RWPE1 (cell line): ENCODE measurements around the gene CRIP3.

Source experiments
- CTCF ChIA-PET: fragments of 350-600 bp; sonication (Branson Sonifier 250); formaldehyde crosslinking; extraction: SDS; loops from one replicate; lab custom pipeline; 2021; lab: Yijun Ruan, JAX
- POLR2A ChIA-PET: fragments of 400-600 bp; formaldehyde crosslinking; extraction: SDS; loops from one replicate; lab custom pipeline; 2020; ENCODE audit warnings: antibody characterized with exemption; ENCODE audit not compliant: low non-redundant PET; lab: Yijun Ruan, JAX
- DNase-seq: peaks from one replicate; pipeline ENCODE4 v3.0.0; 2012; ENCODE audit warnings: low spot score
- H3K27ac ChIP-seq: fragments of 450-650 bp; 2 replicates; pipeline ENCODE4 v1.5.1; 2017
- TF ChIP-seq, protein P1 (sequence below): fragments of 450-650 bp; conservative IDR thresholded peaks from 2 replicates; pipeline ENCODE4 v1.5.1; 2017; ENCODE audit warnings: low read depth, mild to moderate bottlenecking

CRIP3 gene

DNA sequence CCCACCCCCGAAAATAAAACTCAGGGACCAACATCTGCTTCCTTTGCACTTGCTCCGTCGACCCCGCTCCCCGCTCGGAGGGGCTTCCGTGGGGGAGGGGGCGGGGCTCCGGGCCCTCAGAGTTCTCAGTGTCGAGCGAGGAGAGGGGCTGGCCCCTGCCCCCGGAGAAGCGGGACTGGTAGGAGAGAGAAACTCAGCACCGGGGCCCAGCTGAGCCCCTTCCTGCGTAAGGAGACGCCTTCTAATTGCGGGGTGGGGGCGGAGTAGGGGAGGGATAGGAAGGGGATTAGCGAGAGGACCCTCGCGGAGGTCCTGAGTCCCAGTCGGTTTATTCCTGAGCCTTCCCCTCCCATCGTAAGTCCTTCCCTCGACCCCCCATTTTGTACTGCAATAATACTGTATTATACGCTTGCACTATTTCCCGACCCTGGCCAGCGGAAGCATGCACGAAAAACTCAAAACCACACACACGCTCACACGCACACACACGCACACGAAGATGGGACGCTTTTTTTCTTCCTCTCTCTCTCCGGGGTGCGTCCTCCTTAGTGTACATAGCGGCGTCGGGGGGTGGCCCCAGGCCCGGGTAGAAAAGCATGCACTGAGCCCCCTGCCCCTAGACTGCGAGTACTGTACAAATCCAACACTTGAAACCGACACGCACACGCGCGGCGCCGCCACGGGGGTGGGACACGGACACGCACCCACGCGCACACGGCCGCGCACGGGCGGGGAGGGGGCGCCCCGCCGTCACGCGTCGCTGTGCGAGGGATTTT lies 32.6 kb downstream of the CRIP3 start:
- POLR2A ChIA-PET, result no interaction called here
- H3K27ac ChIP-seq, result no peak overlapping the region
- TF ChIP-seq, protein P1, sequence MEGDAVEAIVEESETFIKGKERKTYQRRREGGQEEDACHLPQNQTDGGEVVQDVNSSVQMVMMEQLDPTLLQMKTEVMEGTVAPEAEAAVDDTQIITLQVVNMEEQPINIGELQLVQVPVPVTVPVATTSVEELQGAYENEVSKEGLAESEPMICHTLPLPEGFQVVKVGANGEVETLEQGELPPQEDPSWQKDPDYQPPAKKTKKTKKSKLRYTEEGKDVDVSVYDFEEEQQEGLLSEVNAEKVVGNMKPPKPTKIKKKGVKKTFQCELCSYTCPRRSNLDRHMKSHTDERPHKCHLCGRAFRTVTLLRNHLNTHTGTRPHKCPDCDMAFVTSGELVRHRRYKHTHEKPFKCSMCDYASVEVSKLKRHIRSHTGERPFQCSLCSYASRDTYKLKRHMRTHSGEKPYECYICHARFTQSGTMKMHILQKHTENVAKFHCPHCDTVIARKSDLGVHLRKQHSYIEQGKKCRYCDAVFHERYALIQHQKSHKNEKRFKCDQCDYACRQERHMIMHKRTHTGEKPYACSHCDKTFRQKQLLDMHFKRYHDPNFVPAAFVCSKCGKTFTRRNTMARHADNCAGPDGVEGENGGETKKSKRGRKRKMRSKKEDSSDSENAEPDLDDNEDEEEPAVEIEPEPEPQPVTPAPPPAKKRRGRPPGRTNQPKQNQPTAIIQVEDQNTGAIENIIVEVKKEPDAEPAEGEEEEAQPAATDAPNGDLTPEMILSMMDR, result no peak
- CTCF ChIA-PET, result interaction anchor here (0.5 to 0.7 kb wide), 2 partner anchors 13 to 20 kb away, joined by 3 read pairs; no protein-coding TSS in a partner anchor
- DNase-seq, result no peak

DNA sequence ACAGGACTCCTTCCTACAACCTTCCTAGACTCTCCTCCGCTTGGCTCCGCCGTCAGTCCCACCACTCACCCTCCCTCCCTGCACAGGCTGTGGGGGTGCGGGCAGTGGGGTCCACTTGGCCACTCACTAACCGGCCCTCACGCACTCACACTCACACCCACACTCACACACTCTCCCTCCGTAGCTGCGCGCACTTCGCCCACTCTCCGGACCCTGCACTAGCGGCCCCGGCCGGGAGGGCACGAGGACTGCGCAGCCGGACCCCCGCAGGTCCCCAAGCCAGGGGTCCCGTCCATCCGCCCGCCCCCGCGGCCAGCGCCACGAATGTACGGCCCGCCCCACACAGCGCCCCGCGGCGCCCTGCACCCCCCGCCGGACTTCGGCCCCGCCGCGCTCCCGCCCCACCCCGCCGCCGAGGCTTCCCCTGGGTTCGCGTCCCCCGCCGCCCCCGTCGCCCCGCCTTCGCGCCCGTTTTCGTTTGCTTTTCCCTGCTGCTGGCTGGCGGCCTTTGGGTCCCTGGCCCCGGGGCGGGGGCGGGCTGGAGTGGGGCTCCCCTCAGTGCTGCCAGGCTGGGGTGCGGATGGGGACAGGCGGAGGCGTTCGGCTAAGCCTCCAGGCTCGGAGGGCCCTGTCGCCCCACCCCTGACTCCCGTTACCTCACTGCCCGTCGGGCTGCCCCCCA lies 33.6 kb downstream of the CRIP3 start:
- no peak for DNase-seq
- ChIA-PET POLR2A (no interaction called here), CTCF (interaction anchor here (0.7 kb wide), 1 partner anchor 21 kb away, joined by 3 read pairs; no protein-coding TSS in a partner anchor)
- H3K27ac ChIP-seq, result no peak overlapping the region
- TF ChIP-seq, protein P1, result no peak

DNA sequence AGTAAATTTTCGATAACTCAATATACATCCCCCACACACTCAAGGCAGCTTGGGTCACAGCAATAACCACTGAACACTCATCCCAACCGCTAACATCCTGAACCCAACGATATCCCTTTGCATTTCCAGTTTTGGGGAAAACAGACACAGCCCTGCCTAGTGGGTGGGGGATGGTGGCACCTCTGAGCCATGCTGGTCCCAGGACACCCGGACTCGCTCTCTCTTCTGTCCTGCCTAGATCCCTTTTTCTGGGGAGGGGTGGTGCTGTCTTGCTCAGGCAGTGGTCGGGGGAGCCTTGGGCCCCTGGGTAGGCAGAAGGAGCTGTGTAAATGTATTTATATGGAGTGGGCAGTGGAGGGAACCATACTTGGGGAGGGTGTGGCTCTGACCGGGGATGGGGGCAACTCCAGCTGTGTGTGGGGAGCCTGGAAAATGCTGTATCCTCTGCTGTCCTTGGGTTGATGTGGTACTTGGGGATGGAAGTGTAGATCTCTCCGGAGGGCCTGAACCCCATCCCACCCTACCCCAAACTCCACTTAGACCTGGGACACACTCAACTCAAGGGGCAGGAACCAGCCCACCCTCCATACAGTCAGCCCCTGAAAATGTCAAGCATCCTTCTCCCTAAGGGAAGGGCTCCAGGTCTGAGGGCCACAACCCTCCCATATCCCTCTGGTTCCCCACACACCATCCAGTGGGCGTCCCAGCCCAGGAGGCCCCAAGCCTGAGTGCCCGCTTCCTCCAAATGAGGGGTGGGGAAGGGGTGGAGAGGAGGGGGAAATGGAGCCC lies 34.3 kb downstream of the CRIP3 start:
- CTCF ChIA-PET, result no interaction called here
- POLR2A ChIA-PET, result no interaction called here
- TF ChIP-seq, protein P1, result no peak

DNA sequence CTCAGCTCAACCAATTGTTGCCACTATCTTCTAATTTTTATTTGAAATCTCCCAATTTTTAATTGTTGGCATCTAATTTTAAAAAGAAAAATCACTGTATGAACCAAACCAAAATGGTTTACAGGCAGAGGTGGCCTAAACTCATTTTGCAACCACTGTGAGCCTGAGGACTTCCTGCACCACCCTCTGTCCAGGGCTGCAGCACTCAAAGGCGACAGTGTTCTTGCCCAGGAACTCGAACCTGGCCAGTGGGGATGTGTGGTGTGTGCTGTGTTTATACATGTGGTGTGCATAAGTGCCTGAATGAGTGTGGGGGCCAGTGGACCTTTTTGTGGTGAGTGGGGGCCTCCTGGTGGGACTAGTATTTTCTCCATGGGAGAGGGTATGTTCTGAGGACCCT lies 34.9 kb downstream of the CRIP3 start:
- H3K27ac ChIP-seq, result no peak overlapping the region
- ChIA-PET CTCF (no interaction called here), POLR2A (no interaction called here)
- no peak for DNase-seq
- TF ChIP-seq, protein P1, result no peak

More for the DNA sequence above, 34.3 kb downstream of the CRIP3 start:
- H3K27ac ChIP-seq, result no peak overlapping the region
- no peak for DNase-seq

DNA sequence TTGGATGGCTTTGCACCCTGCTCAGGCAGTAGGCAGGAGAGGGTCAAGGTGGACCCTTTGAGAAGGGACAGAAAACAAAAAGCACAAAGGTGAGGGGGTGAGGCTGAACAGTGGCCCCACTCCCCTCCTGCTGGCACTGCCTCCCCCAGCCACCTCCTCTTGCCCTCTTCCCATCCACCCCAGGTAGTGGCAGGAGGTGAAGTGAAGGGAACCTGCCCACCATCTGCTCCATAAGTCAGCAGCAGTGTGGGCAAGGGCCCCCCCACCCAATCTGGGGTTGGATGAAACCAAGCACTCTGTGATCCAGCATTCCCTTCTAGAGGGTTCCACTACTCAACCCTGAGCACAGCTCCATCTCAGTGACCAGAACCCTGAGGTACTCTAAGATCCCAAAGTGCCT lies 36.7 kb downstream of the CRIP3 start:
- no peak for DNase-seq
- ChIA-PET CTCF (no interaction called here), POLR2A (no interaction called here)
- no peak overlapping the region for H3K27ac ChIP-seq
- TF ChIP-seq, protein P1, result no peak

DNA sequence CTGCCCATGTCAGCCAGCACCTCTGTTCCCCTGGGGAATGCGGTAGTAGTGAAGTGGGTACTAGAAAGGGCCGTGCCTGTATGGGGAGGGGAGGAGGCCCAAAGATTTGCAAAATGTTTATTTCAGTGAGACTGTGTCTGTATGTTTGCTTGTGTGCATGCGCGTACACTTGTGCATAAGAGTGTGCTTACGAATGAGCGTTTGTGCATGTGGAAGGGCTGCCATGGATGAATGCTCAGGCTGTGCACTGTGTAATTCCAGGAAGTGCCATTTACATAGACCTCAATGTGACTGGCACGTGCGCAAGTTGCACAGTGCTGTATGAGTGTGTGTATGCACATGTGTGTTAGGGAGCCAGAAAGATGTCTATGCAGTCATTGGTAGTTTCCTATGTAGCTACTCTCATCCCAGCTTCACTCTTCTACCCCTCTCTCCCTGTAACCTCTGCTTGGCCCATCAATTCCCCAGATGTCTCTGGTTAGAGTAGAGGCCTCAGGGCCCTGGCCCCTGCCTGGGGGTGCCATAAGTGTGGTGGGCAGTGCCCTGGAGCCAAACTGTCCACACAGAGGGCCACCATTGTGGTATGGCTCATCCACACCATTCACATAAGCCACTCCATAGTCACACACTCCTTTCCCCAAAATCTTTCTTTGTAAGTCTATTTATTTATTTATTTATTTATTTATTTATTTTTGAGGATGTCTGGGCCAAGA lies 37.4 kb downstream of the CRIP3 start:
- ChIA-PET CTCF (interaction anchor here (0.6 kb wide), 1 partner anchor 127 kb away, joined by 3 read pairs; no protein-coding TSS in a partner anchor), POLR2A (no interaction called here)
- TF ChIP-seq, protein P1, result no peak
- no peak overlapping the region for H3K27ac ChIP-seq
- DNase-seq, result no peak
